ENCODE results near the gene BTBD9. TPM values are rescaled to one million over a fixed set of nuclear protein-coding genes. Genes with fewer than 3 reads are reported as not detected.

Gene BTBD9
- total and polyA plus RNA-seq, 2 of the 13 experiments (the other 11 are each of a cell fraction or from before 2014, with no cell fraction given): 1.2 to 3.0 TPM

DNA sequence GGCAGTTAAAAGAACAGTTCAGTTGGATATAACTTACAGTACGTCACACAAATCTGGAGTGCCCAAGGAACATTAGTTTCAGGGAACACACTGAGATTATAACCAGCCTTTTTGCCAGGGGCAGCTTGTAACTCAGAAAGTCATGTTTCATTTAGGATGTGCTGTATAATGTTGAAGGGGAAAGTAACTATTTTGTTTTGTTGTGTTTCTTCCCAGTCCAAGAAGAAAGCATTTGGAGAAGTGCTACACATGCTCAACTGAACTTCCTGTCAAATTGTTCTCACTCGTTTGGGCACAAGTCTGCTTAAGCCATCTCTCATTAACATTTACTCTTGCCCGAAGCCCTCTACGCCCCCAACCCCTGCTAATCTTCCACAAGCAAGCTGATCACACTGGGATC lies 157.9 kb downstream of the BTBD9 start:
- WGBS (ENCODE audit: low lambda C conversion rate): 36% methylated on average over 4 of the region's 4 CpGs
- intact Hi-C loops (cut with micrococcal nuclease; ENCODE audit: unreplicated experiment): no loop called here
- Histone ChIP-seq H3K79me2 (ENCODE audit: insufficient read depth, low read length) (no peaks in the 10 kb centered on the region), H2AFZ (ENCODE audit: low read length) (no peak overlapping the region), H3K9ac (ENCODE audit: insufficient read depth, low read depth, low read length) (no peak overlapping the region), H3K36me3 (replicated peaks in 1 of 2; ENCODE audit: control insufficient read depth in 1 of 2, insufficient read depth in 2 of 2, low read length in 2 of 2) (no peaks in the 10 kb centered on the region), H3K9me3 (ENCODE audit: low read length) (no peaks in the 10 kb centered on the region), H3K27me3 (ENCODE audit: control insufficient read depth in 1 of 2, insufficient read depth in 2 of 2, low read length in 2 of 2) (no peaks in the 10 kb centered on the region), H3K27ac (ENCODE audit: extremely low read length, insufficient read depth, low read length) (no peak overlapping the region), H3K4me2 (ENCODE audit: low read depth, low read length) (no peak overlapping the region), H3K4me1 (ENCODE audit: insufficient read depth, low read length) (no peaks in the 10 kb centered on the region), H4K20me1 (ENCODE audit: insufficient read depth, low read length) (no peaks in the 10 kb centered on the region), H3K4me3 (replicated peaks in 1 of 3; ENCODE audit: insufficient read depth in 1 of 3, low read depth in 2 of 3, low read length in 3 of 3) (no peak overlapping the region)
- ChIA-PET CTCF (ENCODE audit: low intra/inter-chr PET ratio, low total read pairs) (no interaction called here), POLR2A (no interaction called here)
- BruUV-seq (replicated peaks): no TSS peak
- FAIRE-seq (no peak), DNase-seq (ENCODE audit: low spot score) (no peak), ATAC-seq (no peak)
- TF ChIP-seq, protein P1, sequence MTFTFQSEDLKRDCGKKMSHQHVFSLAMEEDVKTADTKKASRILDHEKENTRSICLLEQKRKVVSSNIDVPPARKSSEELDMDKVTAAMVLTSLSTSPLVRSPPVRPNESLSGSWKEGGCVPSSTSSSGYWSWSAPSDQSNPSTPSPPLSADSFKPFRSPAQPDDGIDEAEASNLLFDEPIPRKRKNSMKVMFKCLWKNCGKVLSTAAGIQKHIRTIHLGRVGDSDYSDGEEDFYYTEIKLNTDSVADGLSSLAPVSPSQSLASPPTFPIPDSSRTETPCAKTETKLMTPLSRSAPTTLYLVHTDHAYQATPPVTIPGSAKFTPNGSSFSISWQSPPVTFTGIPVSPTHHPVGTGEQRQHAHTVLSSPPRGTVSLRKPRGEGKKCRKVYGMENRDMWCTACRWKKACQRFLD (CRISPR knock-in tag; IDR thresholded peaks at IDR 0.05; ENCODE audit: borderline replicate concordance): no peak
- TF ChIP-seq KMT2B (CRISPR knock-in tag; IDR thresholded peaks at IDR 0.05): no peak
- in situ Hi-C loops (cut with HindIII; ENCODE audit: extremely low pct_ligation_motif_present, low pct_unique_long_range_greater_than_20kb): loop anchor here (25.0 kb wide), 1 partner anchor 745 kb away; no protein-coding TSS in a partner anchor

DNA sequence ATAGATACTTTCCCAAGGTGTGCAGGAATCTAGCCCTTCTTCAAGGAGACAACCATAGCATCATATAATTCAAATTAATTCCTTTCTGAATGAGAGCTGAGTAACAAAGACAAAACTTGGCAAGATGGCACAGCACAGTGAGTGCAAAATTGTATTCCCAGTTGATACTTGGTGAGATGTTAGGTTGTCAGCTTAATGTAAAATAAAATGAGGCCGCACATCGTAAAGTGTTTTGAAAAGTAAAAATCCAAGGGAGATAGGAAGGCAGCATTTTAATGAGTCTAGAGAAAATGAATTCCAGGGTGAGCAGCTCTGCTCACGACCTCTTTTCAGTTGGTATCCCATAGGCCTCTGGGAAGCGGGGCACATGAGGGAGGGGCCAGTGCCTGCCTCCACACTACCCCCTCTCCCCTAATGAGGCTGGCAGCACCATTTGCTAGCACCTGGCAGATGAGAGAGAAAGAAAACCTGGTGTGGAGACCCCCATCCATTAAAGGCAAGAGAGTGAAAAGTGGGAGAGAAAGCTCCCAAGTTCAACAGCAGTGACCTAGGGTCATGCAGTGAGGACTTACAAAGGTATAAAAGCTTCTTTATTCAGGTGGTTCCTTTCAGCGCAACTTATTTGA lies 158.4 kb downstream of the BTBD9 start:
- Histone ChIP-seq H2AFZ (ENCODE audit: low read length) (no peak overlapping the region), H3K9me3 (ENCODE audit: low read length) (no peaks in the 10 kb centered on the region), H3K27me3 (ENCODE audit: control insufficient read depth in 1 of 2, insufficient read depth in 2 of 2, low read length in 2 of 2) (no peaks in the 10 kb centered on the region), H3K79me2 (ENCODE audit: insufficient read depth, low read length) (no peaks in the 10 kb centered on the region), H3K27ac (ENCODE audit: extremely low read length, insufficient read depth, low read length) (no peak overlapping the region), H3K4me3 (replicated peaks in 1 of 3; ENCODE audit: insufficient read depth in 1 of 3, low read depth in 2 of 3, low read length in 3 of 3) (no peak overlapping the region), H3K4me1 (ENCODE audit: insufficient read depth, low read length) (no peaks in the 10 kb centered on the region), H3K36me3 (replicated peaks in 1 of 2; ENCODE audit: control insufficient read depth in 1 of 2, insufficient read depth in 2 of 2, low read length in 2 of 2) (no peaks in the 10 kb centered on the region), H3K9ac (ENCODE audit: insufficient read depth, low read depth, low read length) (no peak overlapping the region), H4K20me1 (ENCODE audit: insufficient read depth, low read length) (no peaks in the 10 kb centered on the region), H3K4me2 (ENCODE audit: low read depth, low read length) (no peak overlapping the region)
- TF ChIP-seq YEATS4 (CRISPR knock-in tag; IDR thresholded peaks at IDR 0.05; ENCODE audit: borderline replicate concordance) (no peak), ZNF124 (CRISPR knock-in tag; IDR thresholded peaks at IDR 0.05) (no peak), ZBTB20 (CRISPR knock-in tag; IDR thresholded peaks at IDR 0.05; ENCODE audit: borderline replicate concordance, low read depth) (no peak), MIXL1 (CRISPR knock-in tag; IDR thresholded peaks at IDR 0.05) (no peak), ISX (CRISPR knock-in tag; conservative IDR thresholded peaks at IDR 0.05) (no peak), FOXO1 (CRISPR knock-in tag; IDR thresholded peaks at IDR 0.05) (no peak), MATR3 (CRISPR knock-in tag; IDR thresholded peaks at IDR 0.05) (no peak), ZBTB7B (CRISPR knock-in tag; IDR thresholded peaks at IDR 0.05) (no peak), EHMT2 (IDR thresholded peaks at IDR 0.05; ENCODE audit: borderline replicate concordance, low read depth, low read length) (no peak)
- 76% methylated on average over 5 of the region's 5 CpGs for WGBS (ENCODE audit: low lambda C conversion rate)
- no peak for DNase-seq (ENCODE audit: low spot score)
- no peak for FAIRE-seq
- in situ Hi-C loops (cut with HindIII; ENCODE audit: extremely low pct_ligation_motif_present, low pct_unique_long_range_greater_than_20kb) (loop anchor here (25.0 kb wide), 1 partner anchor 744 kb away; no protein-coding TSS in a partner anchor), intact Hi-C loops (cut with micrococcal nuclease; ENCODE audit: unreplicated experiment) (no loop called here)
- CTCF ChIA-PET (ENCODE audit: low intra/inter-chr PET ratio, low total read pairs): no interaction called here
- POLR2A ChIA-PET: no interaction called here
- no TSS peak for BruUV-seq (replicated peaks)
- ATAC-seq: no peak
